Measurements from ENCODE around the gene ACTMAP. TPM values are rescaled to one million over a fixed set of nuclear protein-coding genes. Genes with fewer than 3 reads are reported as not detected.
A peak's percentile ranks its signal among the peaks of the same experiment; 100 is the strongest.
"Not testable (repeated sequence)": the region's sequence is repeated elsewhere in the genome, so short reads cannot be mapped to it uniquely, and the experiment has no call there.

ACTMAP gene
- total RNA-seq, 1 donor from 2014 or later: 24.6 TPM

- Mint-ChIP-seq H3K4me3 (ENCODE audit: unreplicated experiment) (no peak overlapping the region), H3K9me3 (ENCODE audit: unreplicated experiment) (no peaks in the 10 kb centered on the region), H3K27me3 (ENCODE audit: unreplicated experiment) (peaks cover 22% of the 10 kb centered on the region), H3K36me3 (ENCODE audit: low read depth, unreplicated experiment) (peaks cover 10% of the 10 kb centered on the region), H3K27ac (ENCODE audit: unreplicated experiment) (peak overlapping the region; percentile 57), H3K4me1 (ENCODE audit: unreplicated experiment) (peaks cover 6% of the 10 kb centered on the region)
- DNase-seq (ENCODE audit: low spot score): no peak
- TF ChIP-seq CTCF (IDR thresholded peaks at IDR 0.05; ENCODE audit: unreplicated experiment): no peak
Measured at GRCh38 chr19:40785526-40785925, 35.2 kb upstream of the ACTMAP start.

- H3K27me3 Mint-ChIP-seq (ENCODE audit: unreplicated experiment): peaks cover 16% of the 10 kb centered on the region
- not testable (repeated sequence) for H3K27ac Mint-ChIP-seq (ENCODE audit: unreplicated experiment); H3K9me3 Mint-ChIP-seq (ENCODE audit: unreplicated experiment); H3K36me3 Mint-ChIP-seq (ENCODE audit: low read depth, unreplicated experiment); H3K4me3 Mint-ChIP-seq (ENCODE audit: unreplicated experiment); DNase-seq (ENCODE audit: low spot score); H3K4me1 Mint-ChIP-seq (ENCODE audit: unreplicated experiment)
Measured at GRCh38 chr19:40784146-40784545, 33.9 kb upstream of the ACTMAP start.

GRCh38 chr19:40783711-40784110 is 33.4 kb upstream of the ACTMAP start:
- Mint-ChIP-seq H3K27ac (ENCODE audit: unreplicated experiment) (no peak overlapping the region), H3K27me3 (ENCODE audit: unreplicated experiment) (peaks cover 18% of the 10 kb centered on the region), H3K9me3 (ENCODE audit: unreplicated experiment) (no peaks in the 10 kb centered on the region), H3K4me3 (ENCODE audit: unreplicated experiment) (no peak overlapping the region), H3K36me3 (ENCODE audit: low read depth, unreplicated experiment) (peaks cover 6% of the 10 kb centered on the region), H3K4me1 (ENCODE audit: unreplicated experiment) (peaks cover 11% of the 10 kb centered on the region)
- TF ChIP-seq CTCF (IDR thresholded peaks at IDR 0.05; ENCODE audit: unreplicated experiment): no peak
- no peak for DNase-seq (ENCODE audit: low spot score)

- H3K36me3 Mint-ChIP-seq (ENCODE audit: low read depth, unreplicated experiment): peaks cover 6% of the 10 kb centered on the region
- no peak overlapping the region for H3K27ac Mint-ChIP-seq (ENCODE audit: unreplicated experiment)
- H3K4me1 Mint-ChIP-seq (ENCODE audit: unreplicated experiment): peaks cover 19% of the 10 kb centered on the region
Measured at GRCh38 chr19:40781140-40781539, 30.9 kb upstream of the ACTMAP start.

GRCh38 chr19:40780582-40780981 is 30.3 kb upstream of the ACTMAP start:
- Mint-ChIP-seq H3K4me3 (ENCODE audit: unreplicated experiment) (no peak overlapping the region), H3K27me3 (ENCODE audit: unreplicated experiment) (peaks cover 13% of the 10 kb centered on the region), H3K36me3 (ENCODE audit: low read depth, unreplicated experiment) (peaks cover 6% of the 10 kb centered on the region), H3K9me3 (ENCODE audit: unreplicated experiment) (no peaks in the 10 kb centered on the region), H3K4me1 (ENCODE audit: unreplicated experiment) (peaks cover 19% of the 10 kb centered on the region), H3K27ac (ENCODE audit: unreplicated experiment) (no peak overlapping the region)
- DNase-seq (ENCODE audit: low spot score): no peak
- TF ChIP-seq CTCF (IDR thresholded peaks at IDR 0.05; ENCODE audit: unreplicated experiment): no peak

More at GRCh38 chr19:40781140-40781539, 30.9 kb upstream of the ACTMAP start:
- Mint-ChIP-seq H3K4me3 (ENCODE audit: unreplicated experiment) (peak overlapping the region; percentile 12), H3K9me3 (ENCODE audit: unreplicated experiment) (no peaks in the 10 kb centered on the region), H3K27me3 (ENCODE audit: unreplicated experiment) (peaks cover 13% of the 10 kb centered on the region)
- no peak for TF ChIP-seq CTCF (IDR thresholded peaks at IDR 0.05; ENCODE audit: unreplicated experiment)
- DNase-seq (ENCODE audit: low spot score): no peak

Measured in endothelial cell (in vitro differentiated cells).